Measurements from ENCODE around the gene EFHC1.

The EFHC1 gene

DNA sequence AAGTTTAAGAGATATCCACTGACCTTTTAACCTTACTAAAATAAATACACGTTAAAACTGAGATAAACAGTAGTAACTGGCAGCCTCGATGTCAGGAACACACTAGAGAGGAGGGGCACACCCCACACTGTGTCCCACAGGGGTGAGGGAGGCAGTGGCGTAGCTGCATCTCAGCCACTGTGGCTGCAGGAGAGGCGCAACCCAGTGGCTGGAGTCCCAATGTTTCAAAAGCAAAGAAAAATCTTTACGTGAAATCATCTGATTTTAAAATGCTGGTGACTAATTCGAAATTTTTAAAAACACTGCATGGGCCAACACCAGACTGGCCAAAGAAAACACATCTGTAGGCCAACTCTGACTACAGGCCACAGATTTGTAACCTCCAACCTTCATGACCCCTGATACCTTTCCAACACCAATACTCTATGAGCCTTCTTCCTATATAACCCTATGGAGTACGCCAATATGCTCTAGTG, 102.0 kb downstream of the EFHC1 start:
- DNase-seq, result peak; percentile 76

DNA sequence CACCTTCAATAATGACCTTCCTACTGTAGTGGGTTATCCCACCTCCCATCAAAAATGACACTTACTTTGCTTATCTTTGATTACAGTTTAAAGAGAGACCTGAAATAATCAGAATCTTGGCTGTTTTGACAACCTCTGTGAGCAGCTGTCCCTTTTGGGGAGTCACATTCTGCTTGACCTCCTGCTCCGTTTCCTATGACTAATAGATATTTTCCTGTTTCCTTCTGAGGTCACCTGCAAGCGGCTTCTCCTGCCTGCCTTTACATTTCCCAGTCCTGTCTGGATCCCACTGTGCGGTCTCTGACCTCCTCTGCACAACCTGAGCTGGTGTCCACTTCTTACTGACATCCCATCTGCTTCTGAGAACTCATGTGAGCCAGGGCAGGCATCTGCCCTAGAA, 102.5 kb downstream of the EFHC1 start:
- DNase-seq, result no peak

DNA sequence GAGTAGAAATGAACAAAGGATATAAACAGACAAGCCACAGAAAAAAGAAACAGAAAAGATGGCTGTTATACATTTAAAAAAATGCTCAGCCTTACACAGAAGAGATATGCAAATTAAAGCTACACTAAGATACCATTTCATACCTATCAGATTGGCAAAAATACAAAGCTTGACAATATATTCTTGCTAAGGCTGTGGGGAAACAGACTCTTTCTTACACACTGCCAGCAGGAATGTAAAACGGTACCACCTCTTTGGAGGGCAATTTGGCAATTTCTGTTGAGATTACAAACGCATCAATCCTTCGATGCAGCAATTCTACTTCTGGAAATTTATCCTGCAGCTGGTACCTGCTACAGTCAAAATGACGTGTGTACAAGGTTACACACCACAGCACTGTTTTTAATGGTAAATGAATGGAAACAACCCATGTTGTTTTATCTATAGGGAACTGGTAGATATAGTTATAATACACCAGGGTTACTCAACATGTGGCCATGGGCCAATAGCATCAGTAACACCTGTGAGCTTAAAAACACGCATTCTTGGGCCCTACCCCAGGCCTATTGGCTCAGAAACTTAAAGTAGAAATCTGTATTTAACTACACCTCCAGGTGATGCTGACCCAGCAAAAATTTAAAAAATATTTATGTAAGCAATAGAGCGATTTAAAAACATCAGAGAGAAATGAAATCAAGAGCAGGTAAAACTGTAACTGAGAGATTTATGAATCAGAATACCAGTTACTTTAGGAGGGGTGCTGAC, 103.4 kb downstream of the EFHC1 start:
- DNase-seq, result no peak

DNA sequence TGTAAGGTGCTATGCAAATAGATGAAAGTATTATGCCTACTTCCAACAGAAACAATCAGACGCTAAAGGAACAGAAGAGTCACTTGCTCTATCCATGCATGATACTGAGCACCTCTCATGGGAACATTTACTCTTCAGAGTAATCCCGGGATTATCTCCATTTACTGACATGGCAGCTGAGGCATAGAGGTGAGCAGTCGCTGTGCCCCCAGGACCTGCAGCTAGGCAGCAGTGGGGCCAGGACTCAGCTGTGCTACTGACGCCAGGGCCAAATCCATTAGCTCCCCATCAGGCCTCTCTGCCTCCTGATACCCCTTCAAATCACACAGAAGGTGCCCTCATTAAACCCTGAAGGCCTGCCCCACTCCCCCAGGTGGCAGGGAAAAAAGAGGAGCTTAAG, 104.8 kb downstream of the EFHC1 start:
- no peak for DNase-seq

DNA sequence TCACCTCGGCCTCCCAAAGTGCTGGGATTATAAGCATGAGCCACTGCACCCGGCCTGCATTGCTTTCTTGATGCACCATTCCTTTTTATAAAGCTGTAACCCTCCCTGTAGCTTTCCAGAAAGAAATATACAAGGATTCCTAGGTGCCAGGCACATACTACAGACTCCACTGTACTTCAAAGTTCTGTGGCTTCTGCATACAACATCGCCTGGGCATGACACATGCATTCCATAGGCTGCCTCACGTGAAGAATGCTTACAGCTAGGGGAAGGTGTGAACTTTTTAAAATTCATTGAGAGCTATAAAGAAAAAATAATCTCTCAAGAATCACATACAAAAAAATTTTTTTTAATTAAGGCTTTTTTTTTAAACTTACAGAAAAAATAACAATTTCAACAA, 106.5 kb downstream of the EFHC1 start:
- DNase-seq, result peak; percentile 75

DNA sequence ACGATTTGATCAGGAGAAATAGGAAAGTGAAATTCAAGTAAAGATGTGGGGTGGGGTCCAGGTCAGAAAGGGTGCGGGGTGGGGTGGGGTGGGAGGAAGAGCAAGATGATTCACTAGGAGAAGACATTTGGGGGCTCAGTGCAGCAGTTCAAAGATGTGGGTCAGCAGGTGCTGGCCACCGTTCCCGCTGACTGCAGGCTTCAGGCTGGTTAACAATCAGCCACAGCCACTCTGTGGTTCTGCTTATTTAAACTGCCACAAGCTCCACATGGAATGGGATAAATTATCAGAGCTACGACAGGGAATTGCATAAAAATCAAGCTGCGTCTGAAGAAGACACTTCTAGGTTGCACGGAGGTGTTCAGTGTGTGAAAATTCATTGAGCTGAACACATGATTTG, 107.3 kb downstream of the EFHC1 start:
- no peak for DNase-seq

DNA sequence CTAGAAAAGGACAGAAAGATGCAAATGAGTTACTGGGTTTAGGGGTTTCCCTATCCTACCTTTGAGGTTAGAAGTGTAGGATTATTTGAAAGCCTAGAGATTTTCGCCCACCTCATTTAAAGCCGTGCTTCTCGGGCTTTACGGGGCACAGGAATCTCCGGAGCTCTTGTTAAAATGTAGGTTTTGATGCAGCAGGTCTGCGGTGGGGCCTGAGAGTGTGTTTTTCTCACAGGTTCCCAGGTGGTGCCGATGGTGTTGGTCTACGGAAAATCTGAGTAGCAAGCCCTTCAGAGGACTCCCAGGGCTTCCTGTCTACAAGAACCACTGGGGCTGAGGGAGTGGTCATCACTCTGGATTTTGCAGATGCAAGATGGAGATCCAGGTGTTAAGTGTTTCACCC, 109.2 kb downstream of the EFHC1 start:
- DNase-seq, result no peak

DNA sequence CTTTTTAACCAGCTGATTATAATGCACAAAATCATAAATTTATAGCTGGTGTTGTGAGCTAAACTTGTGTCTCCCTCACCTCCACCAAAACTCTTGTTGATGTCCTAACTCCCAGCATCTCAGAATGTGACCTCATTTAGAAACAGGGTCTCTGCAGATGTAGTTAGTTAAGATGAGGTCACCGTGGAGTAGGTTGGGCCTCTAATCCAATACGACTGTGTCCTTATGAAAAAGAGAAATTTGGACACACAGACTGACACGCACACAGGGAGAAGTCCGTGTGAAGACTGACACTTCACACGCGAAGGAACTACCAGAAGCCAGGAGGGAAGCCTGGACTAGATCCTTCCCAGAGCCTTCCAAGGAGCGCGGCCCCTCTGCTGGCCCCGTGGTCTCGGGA, 110.2 kb downstream of the EFHC1 start:
- DNase-seq, result no peak

DNA sequence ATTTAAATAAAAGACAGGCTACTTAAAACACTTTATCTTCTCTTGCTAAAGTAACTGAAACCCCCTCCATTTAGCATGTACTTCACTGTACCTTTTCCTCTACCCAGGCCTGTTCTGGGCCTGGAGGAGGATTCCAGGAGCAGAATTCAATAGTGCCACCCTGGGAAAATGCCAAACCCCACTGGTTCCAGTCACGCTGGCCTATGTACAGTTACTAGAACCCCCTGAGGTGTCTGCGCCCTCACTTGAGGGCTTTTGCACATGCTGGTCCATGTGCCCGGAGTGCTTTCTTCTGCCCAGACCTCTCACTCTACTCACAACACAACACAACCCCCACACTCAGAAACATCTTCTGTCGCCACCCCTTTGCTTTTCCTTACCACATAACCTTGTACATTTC, 111.3 kb downstream of the EFHC1 start:
- DNase-seq, result no peak

DNA sequence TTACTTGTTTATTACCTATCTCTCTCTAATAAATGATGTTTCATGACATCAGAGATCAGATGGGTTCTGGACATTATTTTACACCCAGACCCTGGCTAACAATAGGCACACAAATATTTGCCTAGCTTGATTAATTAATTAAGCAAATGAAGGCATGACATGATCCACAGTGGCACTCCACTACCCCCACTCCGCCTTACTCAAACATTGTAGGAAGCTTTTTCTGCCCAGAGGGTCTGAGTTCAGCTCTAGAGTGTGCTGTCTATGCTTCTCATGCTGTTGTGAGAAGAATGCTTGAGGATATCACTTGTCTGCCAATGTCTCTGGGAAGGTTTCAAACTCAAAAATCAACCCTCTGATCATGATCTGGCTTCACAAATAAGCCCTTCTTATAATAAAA, 111.7 kb downstream of the EFHC1 start:
- no peak for DNase-seq

DNA sequence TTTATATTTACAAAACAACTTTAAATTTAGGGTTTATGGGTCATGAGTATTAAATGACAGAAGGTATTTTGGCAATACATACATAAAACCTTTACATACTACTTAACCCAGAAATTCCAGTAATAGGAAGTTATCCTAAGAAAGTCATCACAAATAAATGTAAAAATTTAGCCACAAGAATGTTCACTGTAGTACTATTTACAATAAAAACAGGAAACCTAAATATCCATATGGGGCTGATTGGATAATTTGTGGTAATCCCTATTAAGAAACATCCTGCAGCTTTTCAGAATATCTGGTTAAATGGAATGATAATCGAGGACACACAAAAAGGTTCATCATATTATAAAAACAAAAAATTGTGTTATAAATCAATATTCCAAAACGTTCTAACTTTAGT, 112.3 kb downstream of the EFHC1 start:
- DNase-seq, result peak; percentile 76

DNA sequence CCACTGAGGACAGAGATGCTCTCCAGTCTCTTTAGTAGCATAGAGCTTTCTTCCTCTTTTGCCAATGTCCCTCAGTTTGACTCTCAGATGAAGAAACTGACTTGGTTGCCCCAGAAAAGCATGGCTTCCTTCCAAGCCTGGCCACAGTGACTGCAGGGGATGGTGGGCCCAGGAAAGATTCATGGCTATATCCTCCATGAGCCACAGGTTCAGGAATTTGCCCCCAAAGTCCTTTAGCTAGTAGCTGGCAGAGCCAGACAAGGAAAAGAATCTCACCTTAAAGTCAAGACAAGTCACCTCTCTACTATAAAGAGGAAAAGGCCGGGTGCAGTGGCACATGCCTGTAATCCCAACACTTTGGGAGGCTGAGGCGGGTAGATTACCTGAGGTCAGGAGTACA, 113.3 kb downstream of the EFHC1 start:
- DNase-seq, result no peak

DNA sequence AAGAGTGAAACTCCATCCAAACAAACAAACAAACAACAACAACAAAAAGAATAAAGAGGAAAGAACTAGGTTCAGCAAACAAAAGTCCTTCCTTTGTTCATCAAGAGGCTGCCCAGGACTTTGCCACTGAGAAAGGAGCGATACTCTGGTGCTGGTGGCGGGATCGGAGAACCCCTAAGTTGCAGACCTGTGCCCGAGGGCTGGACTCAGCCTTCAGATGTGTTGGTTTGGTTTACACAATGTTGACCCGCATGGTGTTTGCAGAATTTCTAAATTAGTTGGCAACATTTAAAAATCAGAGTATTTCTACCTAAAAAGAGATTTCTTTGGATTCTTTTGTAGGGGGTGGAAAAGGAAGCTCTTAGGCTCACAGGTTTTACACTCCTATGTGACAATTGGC, 114.2 kb downstream of the EFHC1 start:
- no peak for DNase-seq

DNA sequence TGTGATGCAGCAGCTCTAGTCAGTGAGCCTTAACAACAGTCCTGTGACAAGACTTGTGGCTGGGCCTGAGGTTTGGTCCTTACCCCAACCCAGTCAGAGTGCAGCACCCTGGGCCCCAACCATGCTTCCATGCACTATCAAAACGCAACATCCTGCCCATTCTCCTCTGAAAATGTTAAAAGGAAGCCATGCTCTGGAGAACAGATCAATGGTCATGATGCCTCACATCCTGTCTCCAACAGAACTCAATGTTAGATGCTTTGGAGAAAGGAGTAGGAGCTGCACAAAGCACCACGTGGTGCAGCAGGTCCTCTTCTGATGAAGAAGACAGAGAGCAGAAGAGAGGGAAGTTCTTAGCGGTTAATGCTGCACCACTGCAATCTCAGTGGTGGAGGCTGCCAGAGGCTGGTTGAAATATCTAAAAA, 114.8 kb downstream of the EFHC1 start:
- no peak for DNase-seq

DNA sequence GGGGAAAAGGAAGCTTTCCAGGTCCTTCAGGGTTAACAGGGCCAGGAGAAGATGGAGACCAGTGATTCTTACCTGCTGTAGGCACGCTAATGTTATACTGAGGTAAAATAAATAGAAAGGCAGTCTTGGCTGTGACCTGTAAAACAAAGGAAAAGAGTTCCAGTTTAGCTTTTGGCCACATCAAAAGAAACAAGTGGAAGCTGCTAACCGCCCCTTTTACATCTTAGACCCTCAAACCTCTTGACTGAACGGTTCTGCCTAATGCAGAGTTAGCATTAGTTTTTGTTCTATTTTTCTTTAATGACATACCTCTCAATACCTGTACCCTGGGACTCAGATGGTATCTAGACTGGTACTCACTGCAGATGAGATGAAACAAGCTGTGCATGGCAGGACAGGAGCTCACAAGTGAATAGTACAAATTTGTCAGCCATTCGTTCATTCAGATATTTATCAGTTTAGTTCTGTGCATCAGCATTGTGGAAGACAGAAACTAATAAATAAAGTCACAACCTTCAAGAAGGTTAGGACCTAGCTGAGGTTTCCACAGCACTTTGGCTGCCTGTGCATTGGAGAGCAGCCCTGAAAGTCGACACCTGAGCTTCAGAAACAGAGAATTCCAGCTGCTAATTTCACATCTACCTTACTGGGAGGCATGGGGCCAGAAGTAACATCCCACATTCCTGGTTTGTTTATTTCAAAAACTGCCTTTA, 115.7 kb downstream of the EFHC1 start:
- no peak for DNase-seq

DNA sequence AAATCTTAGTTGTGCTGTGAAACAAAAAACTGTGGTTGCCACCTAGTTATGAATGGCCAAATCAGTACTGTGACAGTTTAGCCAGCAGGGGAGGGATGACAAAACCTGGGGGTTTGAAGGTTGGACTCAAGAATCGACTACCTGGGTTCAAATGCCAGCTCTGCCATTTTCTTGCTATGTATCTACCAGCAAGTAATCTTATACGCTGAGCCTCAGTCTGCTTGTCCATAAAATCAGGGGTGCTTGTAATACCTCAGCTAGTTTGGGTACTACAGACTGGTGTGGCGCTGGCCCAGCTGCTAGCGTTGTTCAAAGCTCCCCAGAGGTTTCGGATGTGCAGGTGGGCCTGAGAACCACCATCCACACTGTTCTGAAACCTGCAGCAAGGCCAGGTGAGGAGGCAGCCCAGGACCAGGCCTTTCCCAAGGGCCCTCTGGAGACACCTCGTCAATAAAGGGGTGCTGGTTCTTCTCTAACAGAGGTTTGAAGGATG, 116.3 kb downstream of the EFHC1 start:
- no peak for DNase-seq

DNA sequence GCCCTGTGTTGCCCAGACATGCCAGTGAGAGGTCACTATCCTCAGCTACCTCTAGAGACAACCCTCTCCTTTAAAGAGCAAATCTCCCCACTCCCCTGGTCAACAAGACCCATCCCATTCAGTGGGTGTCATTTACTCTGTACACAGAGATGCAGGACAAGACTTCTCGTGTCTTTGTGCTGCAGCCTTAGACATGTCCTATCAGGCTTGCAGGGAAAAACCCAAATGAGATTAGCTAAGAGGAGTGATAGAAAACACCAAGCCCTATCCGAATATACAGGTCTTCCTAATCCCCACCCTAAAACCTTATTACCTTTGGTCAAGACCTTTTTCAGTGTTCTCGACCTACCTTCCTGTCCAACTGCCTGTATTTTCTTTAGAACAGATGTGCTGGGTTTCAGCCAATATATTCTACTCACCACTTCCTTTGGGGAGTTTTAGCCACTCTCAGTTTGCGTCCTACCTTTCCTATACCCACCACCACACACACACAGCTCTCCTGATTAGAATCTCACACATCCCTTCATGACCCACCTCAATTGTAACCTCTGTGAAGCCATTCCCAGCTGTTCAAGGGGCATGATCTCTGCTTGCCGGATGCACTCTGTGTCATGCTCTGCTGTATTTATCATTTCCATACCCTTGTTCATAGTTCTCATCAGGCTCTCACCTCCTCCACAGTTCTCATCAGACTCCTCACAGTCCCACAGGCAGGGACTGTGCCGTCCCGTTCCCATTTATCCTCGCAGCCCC, 117.0 kb downstream of the EFHC1 start:
- DNase-seq, result no peak

DNA sequence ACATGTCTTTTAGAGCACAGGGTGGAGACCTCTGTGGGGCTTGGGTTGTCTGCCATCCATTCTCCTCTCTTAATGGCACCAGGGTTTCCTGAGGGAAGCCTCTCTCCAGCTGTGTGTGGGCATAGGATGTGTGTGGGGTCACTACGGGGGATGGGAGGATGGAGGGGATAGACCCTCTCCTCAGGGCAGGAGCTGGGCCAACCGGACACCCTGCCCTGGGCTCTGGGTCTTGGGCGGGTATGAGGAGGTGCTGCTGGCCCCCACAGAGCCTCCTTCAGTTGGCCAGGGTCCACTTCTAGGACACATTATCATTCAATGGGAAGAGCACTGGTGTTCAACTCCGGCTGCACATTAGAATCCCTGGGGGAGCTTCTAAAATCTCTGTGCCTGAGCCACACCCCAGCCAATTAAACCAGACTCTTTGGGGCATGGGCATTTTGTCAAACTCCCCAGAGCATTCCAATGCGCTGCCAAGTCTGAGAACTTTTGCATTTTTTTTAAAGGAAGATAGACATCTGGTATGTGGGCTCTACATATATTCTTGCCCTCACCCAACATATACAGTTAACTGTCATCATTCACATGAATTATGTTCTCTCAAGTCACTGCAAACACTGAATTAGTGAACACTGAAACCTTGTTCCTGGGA, 118.2 kb downstream of the EFHC1 start:
- DNase-seq, result peak; percentile 94

DNA sequence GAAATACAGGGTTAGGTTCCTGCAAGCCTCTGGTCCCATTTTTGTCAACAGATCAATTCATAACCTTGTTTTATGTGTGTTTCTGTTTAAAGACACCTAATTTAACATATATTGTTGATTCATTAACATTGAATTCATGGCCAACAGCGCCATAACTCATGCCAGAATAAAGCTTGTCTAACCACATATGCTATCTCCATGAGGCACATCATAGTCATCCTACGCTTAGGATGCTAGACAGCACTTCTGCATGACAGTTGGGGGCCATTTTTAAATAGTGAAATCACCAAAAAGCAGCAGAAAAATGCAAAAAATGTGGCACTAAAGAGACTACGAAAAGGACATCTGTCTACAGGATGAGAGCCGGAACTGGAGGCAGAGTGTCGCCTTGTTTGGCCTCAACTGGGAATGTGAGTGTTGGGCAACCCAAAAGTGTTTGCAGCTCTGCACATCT, 118.8 kb downstream of the EFHC1 start:
- DNase-seq, result peak; percentile 97

DNA sequence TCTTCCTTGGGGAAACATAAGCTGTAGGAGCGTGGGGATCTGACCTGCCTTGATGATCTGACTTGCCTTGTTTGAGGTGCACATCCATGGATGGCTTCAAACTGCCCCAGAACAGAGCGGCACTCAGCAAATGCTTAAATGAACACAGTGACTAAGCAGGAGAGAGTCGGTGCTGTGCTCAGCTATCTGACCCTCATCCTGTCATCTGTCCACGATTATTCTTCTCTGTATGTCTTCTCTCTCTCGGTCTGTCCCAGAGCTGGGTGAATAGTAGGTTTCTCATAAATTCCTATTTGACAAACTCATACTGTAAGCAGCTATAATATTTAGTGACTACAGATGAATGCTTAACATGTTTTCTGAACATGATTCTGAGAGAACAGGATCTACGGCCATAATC, 119.5 kb downstream of the EFHC1 start:
- DNase-seq, result peak; percentile 96

DNA sequence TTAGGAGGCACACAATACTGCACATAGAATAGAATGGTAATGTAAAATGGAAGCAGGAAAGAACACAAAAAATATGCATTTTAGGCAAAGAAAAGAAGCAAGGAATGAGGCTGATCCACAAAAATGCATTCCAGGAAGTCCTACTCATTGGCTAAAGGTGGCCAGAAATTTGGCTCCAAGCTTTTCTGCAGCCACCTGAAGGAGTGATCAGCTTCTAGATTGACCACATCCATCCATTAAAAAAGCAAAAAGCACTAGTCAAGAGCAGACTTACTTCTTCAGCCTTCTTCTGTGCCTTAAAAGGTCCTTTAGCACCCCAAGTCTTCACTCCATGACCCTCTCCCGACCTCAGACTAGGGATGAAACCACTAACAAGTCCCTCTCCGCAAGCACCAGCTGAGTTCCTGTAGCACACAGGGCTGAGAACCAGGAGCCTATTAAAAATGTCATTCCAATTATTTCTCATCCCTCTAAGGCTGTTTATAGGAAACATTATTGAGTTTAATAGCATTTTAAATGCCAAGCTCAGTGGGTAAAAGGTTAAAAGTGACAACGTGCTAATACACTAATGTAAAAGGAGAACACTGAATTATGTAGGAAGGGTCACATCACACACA, 120.3 kb downstream of the EFHC1 start:
- DNase-seq, result peak; percentile 67

DNA sequence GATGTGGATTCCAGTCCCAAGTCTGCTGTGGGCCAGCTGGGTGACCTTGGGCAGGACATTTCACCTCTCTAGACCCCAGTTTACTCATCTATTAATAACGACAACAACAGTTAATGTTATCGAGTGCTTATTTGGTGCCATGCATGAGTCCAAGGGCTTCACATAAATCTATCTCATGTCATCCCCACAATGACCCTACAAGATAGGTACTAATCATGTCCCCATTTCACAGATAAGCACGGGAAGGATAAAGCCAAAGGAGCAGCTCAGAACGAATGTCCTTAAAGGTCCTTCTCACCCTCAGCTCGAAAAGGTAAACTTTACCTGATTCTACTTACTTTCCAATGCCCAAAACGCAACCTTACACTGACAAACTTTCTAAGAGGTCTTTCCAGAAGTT, 121.0 kb downstream of the EFHC1 start:
- no peak for DNase-seq

Measured in fibroblast of skin of back (primary cell).